Ascending aorta (tissue), 2 donors: Measurements from ENCODE around the gene PTPRG. TPM values are rescaled to one million over a fixed set of nuclear protein-coding genes. Genes with fewer than 3 reads are reported as not detected.

ENCODE experiments used
- DNase-seq, 2 donors: peaks; one replicate each; pipeline ENCODE4 v3.0.0-alpha.2; 2019; ENCODE audit warnings: low spot score in 2 of 2
- H3K27ac ChIP-seq, 2 donors: fragments of 200-600 bp; sonication (generic); one replicate each; pipeline ENCODE4 v1.5.1; 2016 to 2017; ENCODE audit warnings: mild to moderate bottlenecking in 1 of 2
- H3K27me3 ChIP-seq: fragments of 200-600 bp; sonication (generic); one replicate; pipeline ENCODE4 v1.5.1; 2017
- H3K36me3 ChIP-seq, 2 donors: fragments of 200-600 bp; sonication (generic); one replicate each; pipeline ENCODE4 v1.5.1; 2016
- H3K4me1 ChIP-seq, 2 donors: fragments of 200-600 bp; sonication (generic); one replicate each; pipeline ENCODE4 v1.5.1; 2016 to 2017; ENCODE audit warnings: mild to moderate bottlenecking in 1 of 2
- H3K4me3 ChIP-seq, 2 donors: fragments of 200-600 bp; sonication (generic); one replicate each; pipeline ENCODE4 v1.5.1; 2016 to 2017; ENCODE audit warnings: mild to moderate bottlenecking in 1 of 2
- H3K9me3 ChIP-seq, 2 donors: fragments of 200-600 bp; sonication (generic); one replicate each; pipeline ENCODE4 v1.5.1; 2016
- CTCF ChIP-seq, 3 experiments: fragments of 200-600 bp in 2 of 3; fragments of 450-650 bp in 1 of 3; sonication (generic) in 2 of 3; IDR thresholded peaks; one replicate each; pipeline ENCODE4 v1.5.1; 2016 to 2019; ENCODE audit warnings: antibody characterized with exemption in 3 of 3, mild to moderate bottlenecking in 1 of 3, moderate library complexity in 1 of 3
- intact Hi-C: fragments of 100-400 bp; cut with DNase I; formaldehyde crosslinking; loops from one replicate; pipeline ENCODE4 v1.15.1; 2023
- total RNA-seq: library from RNA; depleted of rRNA; stranded (reverse); fragments of >200 nt; gene quantifications from one replicate; pipeline ENCODE4 v1.1.0, GENCODE V29; 2016

Gene PTPRG
- total RNA-seq, 1 donor from 2014 or later, result 129 TPM

- TF ChIP-seq CTCF (IDR thresholded peaks at IDR 0.05), result no peak
- H3K36me3 ChIP-seq, result no peaks in the 10 kb centered on the region
- no peaks in the 10 kb centered on the region for H3K27me3 ChIP-seq
- no peak overlapping the region for H3K4me3 ChIP-seq
- H3K4me1 ChIP-seq, result peaks cover 0 to 9% of the 10 kb centered on the region in 2 donors
- no peak for DNase-seq
- H3K27ac ChIP-seq, result no peak overlapping the region
- intact Hi-C loops, result no loop called here
- peaks cover 0 to 6% of the 10 kb centered on the region in 2 donors for H3K9me3 ChIP-seq
These were observed 67.3 kb downstream of the PTPRG start for GRCh38 chr3:61628636-61629035.

DNA sequence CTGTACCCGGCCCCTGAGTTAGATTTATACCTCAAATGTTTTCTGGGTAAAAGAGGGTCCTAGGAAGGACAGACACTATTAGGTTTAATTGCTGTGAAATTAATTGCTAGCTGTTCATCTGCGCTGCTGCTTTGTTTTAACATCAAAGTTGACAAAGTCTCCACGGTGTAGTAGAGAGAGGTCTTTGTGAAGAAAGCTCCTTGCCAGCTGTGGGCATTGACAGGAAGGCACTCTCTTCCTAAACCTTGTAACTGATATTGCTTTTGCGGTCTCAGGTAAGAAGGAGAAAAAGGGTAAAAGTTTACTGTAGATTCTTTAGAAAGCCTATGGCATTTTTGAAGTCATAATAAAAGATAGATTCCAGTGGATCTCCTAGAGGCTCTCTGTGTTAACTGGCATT, 68.1 kb downstream of the PTPRG start:
- no peak for TF ChIP-seq CTCF (IDR thresholded peaks at IDR 0.05)
- Histone ChIP-seq H3K27ac (no peak overlapping the region), H3K9me3 (peaks cover 0 to 6% of the 10 kb centered on the region in 2 donors), H3K4me1 (peaks cover 0 to 9% of the 10 kb centered on the region in 2 donors), H3K4me3 (no peak overlapping the region), H3K27me3 (no peaks in the 10 kb centered on the region), H3K36me3 (no peaks in the 10 kb centered on the region)
- intact Hi-C loops, result no loop called here
- DNase-seq, result no peak

- DNase-seq, result no peak
- Histone ChIP-seq H3K9me3 (peaks cover 0 to 6% of the 10 kb centered on the region in 2 donors), H3K27me3 (no peaks in the 10 kb centered on the region), H3K4me3 (no peak overlapping the region), H3K4me1 (peaks cover 0 to 13% of the 10 kb centered on the region in 2 donors), H3K36me3 (no peaks in the 10 kb centered on the region), H3K27ac (no peak overlapping the region)
- intact Hi-C loops, result no loop called here
- no peak for TF ChIP-seq CTCF (IDR thresholded peaks at IDR 0.05)
These were observed 69.9 kb downstream of the PTPRG start for GRCh38 chr3:61631108-61631769.

GRCh38 chr3:61632568-61633175, 71.3 kb downstream of the PTPRG start:
- no peak for TF ChIP-seq CTCF (IDR thresholded peaks at IDR 0.05)
- intact Hi-C loops, result no loop called here
- no peaks in the 10 kb centered on the region for H3K27me3 ChIP-seq
- peaks cover 0 to 6% of the 10 kb centered on the region in 2 donors for H3K4me1 ChIP-seq
- no peak overlapping the region for H3K4me3 ChIP-seq
- H3K36me3 ChIP-seq, result no peaks in the 10 kb centered on the region
- H3K27ac ChIP-seq, result no peak overlapping the region
- no peak for DNase-seq
- peaks cover 0 to 6% of the 10 kb centered on the region in 2 donors for H3K9me3 ChIP-seq

GRCh38 chr3:61634678-61635077, 73.3 kb downstream of the PTPRG start:
- no peak for TF ChIP-seq CTCF (IDR thresholded peaks at IDR 0.05)
- Histone ChIP-seq H3K36me3 (no peaks in the 10 kb centered on the region), H3K9me3 (peaks cover 0 to 6% of the 10 kb centered on the region in 2 donors), H3K4me3 (no peak overlapping the region), H3K27me3 (no peaks in the 10 kb centered on the region), H3K4me1 (peaks cover 0 to 6% of the 10 kb centered on the region in 2 donors), H3K27ac (no peak overlapping the region)
- DNase-seq, result no peak
- intact Hi-C loops, result loop anchor here (5.0 kb wide), 2 partner anchors 48 to 57 kb away; no protein-coding TSS in a partner anchor
